HL-60 (cell line): ENCODE results near the gene MIP.

Experiments used
- DNase-seq, 2 experiments: peaks; one replicate each; pipeline ENCODE4 v3.0.0-alpha.2; 2010 to 2020; ENCODE audit warnings: low read depth in 1 of 2, low spot score in 1 of 2
- H3K27ac ChIP-seq: fragments of 250-450 bp; sonication (Bioruptor Pico); replicated peaks from 2 replicates; pipeline ENCODE4 v1.5.1; 2020; ENCODE audit warnings: mild to moderate bottlenecking, moderate library complexity
- H3K27me3 ChIP-seq: fragments of 250-450 bp; sonication (Bioruptor Pico); 2 replicates; pipeline ENCODE4 v1.5.1; 2021; ENCODE audit warnings: mild to moderate bottlenecking, moderate library complexity; ENCODE audit not compliant: insufficient read depth, poor library complexity, severe bottlenecking
- H3K4me3 ChIP-seq: replicated peaks from 2 replicates; pipeline ENCODE4 v1.5.1; 2011; ENCODE audit warnings: mild to moderate bottlenecking, control low read depth, low read length; ENCODE audit not compliant: insufficient read depth
- GABPA ChIP-seq: IDR thresholded peaks from 2 replicates; pipeline ENCODE4 v1.6.1; 2012; ENCODE audit warnings: low read depth
- POLR2AphosphoS5 ChIP-seq: IDR thresholded peaks from 2 replicates; pipeline ENCODE4 v1.6.1; 2012; ENCODE audit warnings: low read depth
- SPI1 ChIP-seq: IDR thresholded peaks from 2 replicates; pipeline ENCODE4 v1.6.1; 2012; ENCODE audit warnings: low read depth, mild to moderate bottlenecking, borderline replicate concordance
- TF ChIP-seq, protein P1 (sequence below): IDR thresholded peaks from one replicate; pipeline ENCODE4 v1.5.1; 2011; ENCODE audit warnings: low read length, control low read depth, inconsistent platforms; ENCODE audit not compliant: insufficient read depth
- TF ChIP-seq, protein P2 (sequence below): IDR thresholded peaks from 2 replicates; pipeline ENCODE4 v1.6.1; 2012; ENCODE audit warnings: low read depth; ENCODE audit not compliant: insufficient replicate concordance

Gene MIP

DNA sequence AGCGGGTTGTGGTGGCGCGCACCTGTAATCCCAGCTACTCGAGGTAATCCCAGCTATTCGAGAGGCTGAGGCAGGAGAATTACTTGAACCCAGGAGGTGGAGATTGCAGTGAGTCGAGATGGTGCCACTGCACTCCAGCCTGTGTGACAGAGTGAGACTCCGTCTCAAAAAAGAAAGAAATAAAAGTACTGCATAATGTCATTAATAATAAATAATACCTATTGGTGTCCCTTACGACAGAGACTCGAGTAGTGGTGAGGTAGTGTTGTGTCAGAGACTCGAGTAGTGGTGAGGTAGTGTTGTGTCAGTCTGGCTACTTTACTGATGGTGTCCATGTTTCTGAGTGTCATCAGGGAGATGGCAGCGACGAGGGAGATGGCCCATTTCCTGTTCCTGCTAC lies 32.2 kb upstream of the MIP start:
- TF ChIP-seq GABPA: no peak
- no peak for TF ChIP-seq SPI1
- TF ChIP-seq, protein P1, sequence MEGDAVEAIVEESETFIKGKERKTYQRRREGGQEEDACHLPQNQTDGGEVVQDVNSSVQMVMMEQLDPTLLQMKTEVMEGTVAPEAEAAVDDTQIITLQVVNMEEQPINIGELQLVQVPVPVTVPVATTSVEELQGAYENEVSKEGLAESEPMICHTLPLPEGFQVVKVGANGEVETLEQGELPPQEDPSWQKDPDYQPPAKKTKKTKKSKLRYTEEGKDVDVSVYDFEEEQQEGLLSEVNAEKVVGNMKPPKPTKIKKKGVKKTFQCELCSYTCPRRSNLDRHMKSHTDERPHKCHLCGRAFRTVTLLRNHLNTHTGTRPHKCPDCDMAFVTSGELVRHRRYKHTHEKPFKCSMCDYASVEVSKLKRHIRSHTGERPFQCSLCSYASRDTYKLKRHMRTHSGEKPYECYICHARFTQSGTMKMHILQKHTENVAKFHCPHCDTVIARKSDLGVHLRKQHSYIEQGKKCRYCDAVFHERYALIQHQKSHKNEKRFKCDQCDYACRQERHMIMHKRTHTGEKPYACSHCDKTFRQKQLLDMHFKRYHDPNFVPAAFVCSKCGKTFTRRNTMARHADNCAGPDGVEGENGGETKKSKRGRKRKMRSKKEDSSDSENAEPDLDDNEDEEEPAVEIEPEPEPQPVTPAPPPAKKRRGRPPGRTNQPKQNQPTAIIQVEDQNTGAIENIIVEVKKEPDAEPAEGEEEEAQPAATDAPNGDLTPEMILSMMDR: no peak
- TF ChIP-seq POLR2AphosphoS5: no peak
- TF ChIP-seq, protein P2, sequence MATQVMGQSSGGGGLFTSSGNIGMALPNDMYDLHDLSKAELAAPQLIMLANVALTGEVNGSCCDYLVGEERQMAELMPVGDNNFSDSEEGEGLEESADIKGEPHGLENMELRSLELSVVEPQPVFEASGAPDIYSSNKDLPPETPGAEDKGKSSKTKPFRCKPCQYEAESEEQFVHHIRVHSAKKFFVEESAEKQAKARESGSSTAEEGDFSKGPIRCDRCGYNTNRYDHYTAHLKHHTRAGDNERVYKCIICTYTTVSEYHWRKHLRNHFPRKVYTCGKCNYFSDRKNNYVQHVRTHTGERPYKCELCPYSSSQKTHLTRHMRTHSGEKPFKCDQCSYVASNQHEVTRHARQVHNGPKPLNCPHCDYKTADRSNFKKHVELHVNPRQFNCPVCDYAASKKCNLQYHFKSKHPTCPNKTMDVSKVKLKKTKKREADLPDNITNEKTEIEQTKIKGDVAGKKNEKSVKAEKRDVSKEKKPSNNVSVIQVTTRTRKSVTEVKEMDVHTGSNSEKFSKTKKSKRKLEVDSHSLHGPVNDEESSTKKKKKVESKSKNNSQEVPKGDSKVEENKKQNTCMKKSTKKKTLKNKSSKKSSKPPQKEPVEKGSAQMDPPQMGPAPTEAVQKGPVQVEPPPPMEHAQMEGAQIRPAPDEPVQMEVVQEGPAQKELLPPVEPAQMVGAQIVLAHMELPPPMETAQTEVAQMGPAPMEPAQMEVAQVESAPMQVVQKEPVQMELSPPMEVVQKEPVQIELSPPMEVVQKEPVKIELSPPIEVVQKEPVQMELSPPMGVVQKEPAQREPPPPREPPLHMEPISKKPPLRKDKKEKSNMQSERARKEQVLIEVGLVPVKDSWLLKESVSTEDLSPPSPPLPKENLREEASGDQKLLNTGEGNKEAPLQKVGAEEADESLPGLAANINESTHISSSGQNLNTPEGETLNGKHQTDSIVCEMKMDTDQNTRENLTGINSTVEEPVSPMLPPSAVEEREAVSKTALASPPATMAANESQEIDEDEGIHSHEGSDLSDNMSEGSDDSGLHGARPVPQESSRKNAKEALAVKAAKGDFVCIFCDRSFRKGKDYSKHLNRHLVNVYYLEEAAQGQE: no peak
- Histone ChIP-seq H3K27me3 (peaks cover 33% of the 10 kb centered on the region), H3K4me3 (no peak overlapping the region), H3K27ac (no peak overlapping the region)
- DNase-seq: no peak

DNA sequence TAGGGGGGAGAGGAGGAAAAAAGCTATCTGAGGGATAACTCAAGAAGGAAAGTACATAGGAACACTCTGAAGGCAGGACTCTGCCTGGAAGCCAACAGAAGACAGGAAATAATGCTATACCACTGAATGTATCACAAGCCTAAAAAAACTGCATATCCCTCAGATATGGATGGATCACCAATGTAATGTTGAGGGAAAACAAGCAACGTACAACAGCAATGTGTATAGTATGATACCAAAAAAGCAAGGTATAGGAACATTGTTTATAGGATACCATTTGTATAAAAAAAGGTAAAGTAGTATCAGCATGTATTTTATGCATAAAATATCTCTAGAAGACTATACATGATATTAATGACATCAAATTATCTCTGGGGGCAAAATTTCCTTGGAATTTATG lies 30.1 kb upstream of the MIP start:
- Histone ChIP-seq H3K27me3 (peaks cover 29% of the 10 kb centered on the region), H3K27ac (no peak overlapping the region), H3K4me3 (no peak overlapping the region)
- TF ChIP-seq POLR2AphosphoS5 (no peak), GABPA (no peak), SPI1 (no peak)
- TF ChIP-seq, protein P1: no peak
- TF ChIP-seq, protein P2: no peak
- DNase-seq: no peak

DNA sequence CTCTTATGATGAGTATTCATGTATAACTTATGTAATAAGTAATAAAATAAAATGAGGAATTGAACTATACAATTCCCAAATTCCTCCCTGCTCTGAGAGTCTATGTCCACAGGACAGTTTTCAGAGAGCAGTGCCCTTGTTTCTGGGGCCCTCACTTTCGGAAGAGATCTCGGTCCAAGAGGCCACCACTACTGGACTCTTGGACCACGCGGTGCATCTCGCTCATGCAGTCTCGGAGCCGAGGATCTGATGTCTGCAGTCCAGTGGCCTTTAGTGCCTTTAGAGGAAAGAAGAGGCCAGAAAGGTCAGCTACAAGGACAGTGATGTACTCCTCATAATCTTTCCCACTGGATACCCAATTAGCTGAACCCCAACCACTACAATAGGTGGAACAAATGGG lies 25.2 kb upstream of the MIP start:
- TF ChIP-seq SPI1: no peak
- TF ChIP-seq POLR2AphosphoS5: no peak
- TF ChIP-seq, protein P1: no peak
- no peak for TF ChIP-seq GABPA
- TF ChIP-seq, protein P2: no peak
- no peak overlapping the region for H3K4me3 ChIP-seq
- no peaks in the 10 kb centered on the region for H3K27me3 ChIP-seq
- H3K27ac ChIP-seq: no peak overlapping the region
- no peak for DNase-seq
